Measurements from ENCODE around the gene HDAC9.
"Not testable (repeated sequence)": the region's sequence is repeated elsewhere in the genome, so short reads cannot be mapped to it uniquely, and the experiment has no call there.

HDAC9 gene

GRCh38 chr7:19023477-19023876 is 527.9 kb downstream of the HDAC9 start:
- no peak for DNase-seq (ENCODE audit: low read depth)

- no peak for DNase-seq (ENCODE audit: low read depth)
Observed at GRCh38 chr7:19024261-19024660, 528.7 kb downstream of the HDAC9 start.

- DNase-seq (ENCODE audit: low read depth) = no peak
Observed at GRCh38 chr7:19026888-19027287, 531.3 kb downstream of the HDAC9 start.

GRCh38 chr7:19030281-19030680 is 534.7 kb downstream of the HDAC9 start:
- DNase-seq (ENCODE audit: low read depth) = no peak

GRCh38 chr7:19032942-19033341 is 537.4 kb downstream of the HDAC9 start:
- DNase-seq (ENCODE audit: low read depth) = not testable (repeated sequence)

- DNase-seq (ENCODE audit: low read depth) = no peak
Observed at GRCh38 chr7:19051767-19052375, 556.3 kb downstream of the HDAC9 start.

Data from activated T-helper 9 cell treated with anti-CD3 and anti-CD28 coated beads, Interleukin-2, amount 50 U/mL, for 16 hours (primary cell).